HEK293 (cell line): Measurements from ENCODE around the gene POLR2E.

ENCODE experiments used
- FEZF1 ChIP-seq: fragments of 450-650 bp; formaldehyde crosslinking; IDR thresholded peaks from 2 replicates; pipeline ENCODE4 v1.5.1; 2016; ENCODE audit warnings: missing biosample characterization, missing genetic modification characterization
- KLF10 ChIP-seq: fragments of 450-650 bp; IDR thresholded peaks from 2 replicates; pipeline ENCODE4 v1.5.1; 2018; ENCODE audit warnings: missing biosample characterization, mild to moderate bottlenecking, missing genetic modification characterization
- KLF9 ChIP-seq: fragments of 450-650 bp; formaldehyde crosslinking; IDR thresholded peaks from 2 replicates; pipeline ENCODE4 v1.5.1; 2016; ENCODE audit warnings: missing biosample characterization, missing genetic modification characterization, low read depth
- ZBTB26 ChIP-seq: fragments of 450-650 bp; formaldehyde crosslinking; optimal IDR thresholded peaks from 2 replicates; pipeline ENCODE3; 2016; ENCODE audit warnings: missing biosample characterization, mild to moderate bottlenecking, missing genetic modification characterization
- ZFP41 ChIP-seq: fragments of 450-650 bp; formaldehyde crosslinking; IDR thresholded peaks from 2 replicates; pipeline ENCODE4 v1.5.1; 2016; ENCODE audit warnings: missing biosample characterization, missing genetic modification characterization, borderline replicate concordance
- ZFP69B ChIP-seq: fragments of 450-650 bp; formaldehyde crosslinking; IDR thresholded peaks from 2 replicates; pipeline ENCODE4 v1.5.1; 2016; ENCODE audit warnings: missing biosample characterization, missing genetic modification characterization
- ZNF112 ChIP-seq: fragments of 450-650 bp; formaldehyde crosslinking; IDR thresholded peaks from 2 replicates; pipeline ENCODE4 v1.5.0; 2017; ENCODE audit warnings: missing biosample characterization, missing genetic modification characterization
- ZNF114 ChIP-seq: fragments of 450-650 bp; formaldehyde crosslinking; IDR thresholded peaks from 2 replicates; pipeline ENCODE4 v1.5.0; 2017; ENCODE audit warnings: missing biosample characterization, missing genetic modification characterization
- ZNF175 ChIP-seq: fragments of 450-650 bp; formaldehyde crosslinking; IDR thresholded peaks from 2 replicates; pipeline ENCODE4 v1.5.1; 2016; ENCODE audit warnings: missing biosample characterization, missing genetic modification characterization
- ZNF221 ChIP-seq: fragments of 450-650 bp; formaldehyde crosslinking; IDR thresholded peaks from 2 replicates; pipeline ENCODE4 v1.5.1; 2017; ENCODE audit warnings: missing biosample characterization, missing genetic modification characterization, borderline replicate concordance
- ZNF302 ChIP-seq: fragments of 450-650 bp; formaldehyde crosslinking; IDR thresholded peaks from 2 replicates; pipeline ENCODE4 v1.5.1; 2016; ENCODE audit warnings: missing biosample characterization, missing genetic modification characterization, low read depth
- ZNF366 ChIP-seq: fragments of 450-650 bp; formaldehyde crosslinking; conservative IDR thresholded peaks from 2 replicates; pipeline ENCODE4 v1.5.1; 2016; ENCODE audit warnings: missing biosample characterization, missing genetic modification characterization
- ZNF426 ChIP-seq: fragments of 450-650 bp; formaldehyde crosslinking; IDR thresholded peaks from 2 replicates; pipeline ENCODE4 v1.5.1; 2017; ENCODE audit warnings: missing biosample characterization, missing genetic modification characterization, mild to moderate bottlenecking, inconsistent platforms, moderate library complexity
- ZNF530 ChIP-seq: fragments of 450-650 bp; formaldehyde crosslinking; IDR thresholded peaks from 2 replicates; pipeline ENCODE4 v1.5.1; 2016; ENCODE audit warnings: low read depth, missing biosample characterization, missing genetic modification characterization
- ZNF555 ChIP-seq: fragments of 450-650 bp; formaldehyde crosslinking; conservative IDR thresholded peaks from 2 replicates; pipeline ENCODE4 v1.5.1; 2017; ENCODE audit warnings: missing biosample characterization, mild to moderate bottlenecking, missing genetic modification characterization, inconsistent platforms
- ZNF600 ChIP-seq: fragments of 450-650 bp; formaldehyde crosslinking; IDR thresholded peaks from 2 replicates; pipeline ENCODE4 v1.5.1; 2016; ENCODE audit warnings: missing biosample characterization, missing genetic modification characterization
- ZNF626 ChIP-seq: fragments of 450-650 bp; sonication (Bioruptor Pico); formaldehyde crosslinking; IDR thresholded peaks from 2 replicates; pipeline ENCODE4 v1.5.1; 2018; ENCODE audit warnings: missing biosample characterization, missing genetic modification characterization, inconsistent platforms
- ZNF658 ChIP-seq: fragments of 450-650 bp; formaldehyde crosslinking; IDR thresholded peaks from 2 replicates; pipeline ENCODE4; 2016; ENCODE audit warnings: missing biosample characterization, missing genetic modification characterization
- ZNF768 ChIP-seq: fragments of 450-650 bp; formaldehyde crosslinking; IDR thresholded peaks from 2 replicates; pipeline ENCODE4 v1.5.1; 2018; ENCODE audit warnings: missing biosample characterization, mild to moderate bottlenecking, missing genetic modification characterization
- ZNF777 ChIP-seq: fragments of 450-650 bp; formaldehyde crosslinking; IDR thresholded peaks from 2 replicates; pipeline ENCODE4 v1.5.1; 2017; ENCODE audit warnings: missing biosample characterization, missing genetic modification characterization, borderline replicate concordance
- ZNF792 ChIP-seq: fragments of 450-650 bp; formaldehyde crosslinking; IDR thresholded peaks from 2 replicates; pipeline ENCODE4 v1.5.1; 2016; ENCODE audit warnings: missing biosample characterization, missing genetic modification characterization
- ZNF837 ChIP-seq: fragments of 450-650 bp; formaldehyde crosslinking; IDR thresholded peaks from 2 replicates; pipeline ENCODE4 v1.5.1; 2016; ENCODE audit warnings: missing biosample characterization, missing genetic modification characterization
- ZNF843 ChIP-seq: fragments of 450-650 bp; formaldehyde crosslinking; IDR thresholded peaks from 2 replicates; pipeline ENCODE4 v1.5.1; 2016; ENCODE audit warnings: missing biosample characterization, missing genetic modification characterization
- ZSCAN4 ChIP-seq: fragments of 450-650 bp; formaldehyde crosslinking; IDR thresholded peaks from 2 replicates; pipeline ENCODE4 v1.5.1; 2017; ENCODE audit warnings: missing biosample characterization, missing genetic modification characterization
- TF ChIP-seq, protein P1 (sequence below): fragments of 450-650 bp; formaldehyde crosslinking; IDR thresholded peaks from 2 replicates; pipeline ENCODE4 v1.5.1; 2016; ENCODE audit warnings: missing biosample characterization, missing genetic modification characterization
- TF ChIP-seq, protein P2 (sequence below): fragments of 450-650 bp; formaldehyde crosslinking; IDR thresholded peaks from 2 replicates; pipeline ENCODE4 v1.5.1; 2016; ENCODE audit warnings: missing biosample characterization, missing genetic modification characterization
- TF ChIP-seq, protein P3 (sequence below): fragments of 450-650 bp; IDR thresholded peaks from 2 replicates; pipeline ENCODE4 v1.5.1; 2018; ENCODE audit warnings: missing biosample characterization, mild to moderate bottlenecking, missing genetic modification characterization
- TF ChIP-seq, protein P4 (sequence below): fragments of 450-650 bp; formaldehyde crosslinking; conservative IDR thresholded peaks from 2 replicates; pipeline ENCODE4 v1.5.1; 2016; ENCODE audit warnings: low read depth, missing biosample characterization, missing genetic modification characterization

Gene POLR2E

DNA sequence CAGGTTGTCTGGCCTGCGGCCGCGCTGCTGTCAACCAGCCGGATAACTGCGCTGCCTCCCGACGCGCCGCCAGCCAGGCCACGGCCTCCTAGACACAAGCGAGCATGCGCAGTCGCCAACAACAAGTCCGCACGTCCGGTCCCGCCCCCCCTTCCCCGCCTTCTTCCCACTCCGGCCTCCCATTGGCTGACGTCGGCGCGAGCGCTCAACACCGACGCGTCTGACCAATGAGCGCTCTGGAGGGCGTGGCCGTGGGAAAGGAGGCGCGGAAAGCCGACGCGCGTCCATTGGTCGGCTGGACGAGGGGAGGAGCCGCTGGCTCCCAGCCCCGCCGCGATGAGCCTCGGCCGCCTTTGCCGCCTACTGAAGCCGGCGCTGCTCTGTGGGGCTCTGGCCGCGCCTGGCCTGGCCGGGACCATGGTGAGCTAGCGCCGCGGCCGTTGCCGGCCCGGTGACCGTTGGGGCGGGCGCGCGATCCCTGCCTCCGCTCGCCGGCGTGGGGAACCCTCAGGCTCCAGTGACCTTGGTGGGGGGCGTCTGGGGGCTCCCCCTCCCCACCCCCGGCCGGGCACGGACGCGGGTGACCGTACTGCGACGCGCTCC, 8.6 kb upstream of the POLR2E start, which contains the start of gene GPX4 (continued):
- TF ChIP-seq ZNF114 (tag by site-specific recombination) (no peak), ZNF626 (tag by site-specific recombination) (no peak), ZNF426 (tag by site-specific recombination) (no peak), ZNF221 (0 out of 2 replicates have a peak, but pooled peaks have one; percentile 17), ZNF555 (tag by site-specific recombination) (no peak), ZSCAN4 (tag by site-specific recombination) (no peak), ZNF530 (no peak), ZNF843 (no peak), ZNF175 (tag by site-specific recombination) (no peak), ZNF768 (tag by site-specific recombination) (no peak), ZFP41 (tag by site-specific recombination) (no peak), FEZF1 (no peak), ZFP69B (0 out of 2 replicates have a peak, but pooled peaks have one; percentile 32), ZNF302 (tag by site-specific recombination) (no peak), ZNF112 (tag by site-specific recombination) (no peak), ZNF658 (tag by site-specific recombination) (no peak), ZNF792 (no peak), ZNF777 (tag by site-specific recombination) (no peak), ZBTB26 (tag by site-specific recombination) (peak; percentile 85), ZNF600 (tag by site-specific recombination) (no peak), KLF10 (peak; percentile 73), KLF9 (tag by site-specific recombination) (peak; percentile 50), ZNF837 (tag by site-specific recombination) (no peak), ZNF366 (tag by site-specific recombination) (no peak)
- TF ChIP-seq, protein P1, sequence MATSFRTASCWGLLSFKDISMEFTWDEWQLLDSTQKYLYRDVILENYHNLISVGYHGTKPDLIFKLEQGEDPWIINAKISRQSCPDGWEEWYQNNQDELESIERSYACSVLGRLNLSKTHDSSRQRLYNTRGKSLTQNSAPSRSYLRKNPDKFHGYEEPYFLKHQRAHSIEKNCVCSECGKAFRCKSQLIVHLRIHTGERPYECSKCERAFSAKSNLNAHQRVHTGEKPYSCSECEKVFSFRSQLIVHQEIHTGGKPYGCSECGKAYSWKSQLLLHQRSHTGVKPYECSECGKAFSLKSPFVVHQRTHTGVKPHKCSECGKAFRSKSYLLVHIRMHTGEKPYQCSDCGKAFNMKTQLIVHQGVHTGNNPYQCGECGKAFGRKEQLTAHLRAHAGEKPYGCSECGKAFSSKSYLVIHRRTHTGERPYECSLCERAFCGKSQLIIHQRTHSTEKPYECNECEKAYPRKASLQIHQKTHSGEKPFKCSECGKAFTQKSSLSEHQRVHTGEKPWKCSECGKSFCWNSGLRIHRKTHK (tag by site-specific recombination): no peak
- TF ChIP-seq, protein P2, sequence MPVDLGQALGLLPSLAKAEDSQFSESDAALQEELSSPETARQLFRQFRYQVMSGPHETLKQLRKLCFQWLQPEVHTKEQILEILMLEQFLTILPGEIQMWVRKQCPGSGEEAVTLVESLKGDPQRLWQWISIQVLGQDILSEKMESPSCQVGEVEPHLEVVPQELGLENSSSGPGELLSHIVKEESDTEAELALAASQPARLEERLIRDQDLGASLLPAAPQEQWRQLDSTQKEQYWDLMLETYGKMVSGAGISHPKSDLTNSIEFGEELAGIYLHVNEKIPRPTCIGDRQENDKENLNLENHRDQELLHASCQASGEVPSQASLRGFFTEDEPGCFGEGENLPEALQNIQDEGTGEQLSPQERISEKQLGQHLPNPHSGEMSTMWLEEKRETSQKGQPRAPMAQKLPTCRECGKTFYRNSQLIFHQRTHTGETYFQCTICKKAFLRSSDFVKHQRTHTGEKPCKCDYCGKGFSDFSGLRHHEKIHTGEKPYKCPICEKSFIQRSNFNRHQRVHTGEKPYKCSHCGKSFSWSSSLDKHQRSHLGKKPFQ (tag by site-specific recombination): no peak
- TF ChIP-seq, protein P3, sequence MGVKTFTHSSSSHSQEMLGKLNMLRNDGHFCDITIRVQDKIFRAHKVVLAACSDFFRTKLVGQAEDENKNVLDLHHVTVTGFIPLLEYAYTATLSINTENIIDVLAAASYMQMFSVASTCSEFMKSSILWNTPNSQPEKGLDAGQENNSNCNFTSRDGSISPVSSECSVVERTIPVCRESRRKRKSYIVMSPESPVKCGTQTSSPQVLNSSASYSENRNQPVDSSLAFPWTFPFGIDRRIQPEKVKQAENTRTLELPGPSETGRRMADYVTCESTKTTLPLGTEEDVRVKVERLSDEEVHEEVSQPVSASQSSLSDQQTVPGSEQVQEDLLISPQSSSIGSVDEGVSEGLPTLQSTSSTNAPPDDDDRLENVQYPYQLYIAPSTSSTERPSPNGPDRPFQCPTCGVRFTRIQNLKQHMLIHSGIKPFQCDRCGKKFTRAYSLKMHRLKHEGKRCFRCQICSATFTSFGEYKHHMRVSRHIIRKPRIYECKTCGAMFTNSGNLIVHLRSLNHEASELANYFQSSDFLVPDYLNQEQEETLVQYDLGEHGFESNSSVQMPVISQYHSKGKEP (tag by site-specific recombination): no peak
- TF ChIP-seq, protein P4, sequence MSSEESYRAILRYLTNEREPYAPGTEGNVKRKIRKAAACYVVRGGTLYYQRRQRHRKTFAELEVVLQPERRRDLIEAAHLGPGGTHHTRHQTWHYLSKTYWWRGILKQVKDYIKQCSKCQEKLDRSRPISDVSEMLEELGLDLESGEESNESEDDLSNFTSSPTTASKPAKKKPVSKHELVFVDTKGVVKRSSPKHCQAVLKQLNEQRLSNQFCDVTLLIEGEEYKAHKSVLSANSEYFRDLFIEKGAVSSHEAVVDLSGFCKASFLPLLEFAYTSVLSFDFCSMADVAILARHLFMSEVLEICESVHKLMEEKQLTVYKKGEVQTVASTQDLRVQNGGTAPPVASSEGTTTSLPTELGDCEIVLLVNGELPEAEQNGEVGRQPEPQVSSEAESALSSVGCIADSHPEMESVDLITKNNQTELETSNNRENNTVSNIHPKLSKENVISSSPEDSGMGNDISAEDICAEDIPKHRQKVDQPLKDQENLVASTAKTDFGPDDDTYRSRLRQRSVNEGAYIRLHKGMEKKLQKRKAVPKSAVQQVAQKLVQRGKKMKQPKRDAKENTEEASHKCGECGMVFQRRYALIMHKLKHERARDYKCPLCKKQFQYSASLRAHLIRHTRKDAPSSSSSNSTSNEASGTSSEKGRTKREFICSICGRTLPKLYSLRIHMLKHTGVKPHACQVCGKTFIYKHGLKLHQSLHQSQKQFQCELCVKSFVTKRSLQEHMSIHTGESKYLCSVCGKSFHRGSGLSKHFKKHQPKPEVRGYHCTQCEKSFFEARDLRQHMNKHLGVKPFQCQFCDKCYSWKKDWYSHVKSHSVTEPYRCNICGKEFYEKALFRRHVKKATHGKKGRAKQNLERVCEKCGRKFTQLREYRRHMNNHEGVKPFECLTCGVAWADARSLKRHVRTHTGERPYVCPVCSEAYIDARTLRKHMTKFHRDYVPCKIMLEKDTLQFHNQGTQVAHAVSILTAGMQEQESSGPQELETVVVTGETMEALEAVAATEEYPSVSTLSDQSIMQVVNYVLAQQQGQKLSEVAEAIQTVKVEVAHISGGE: no peak
